GM20000 (cell line): Measurements from ENCODE around the gene AVPR2.

Experiments
- DNase-seq: peaks from one replicate; pipeline ENCODE4 v3.0.0; 2012; ENCODE audit warnings: low spot score
- TF ChIP-seq, protein P1 (sequence below): IDR thresholded peaks from 2 replicates; pipeline ENCODE4 v1.5.1; 2012; ENCODE audit warnings: mild to moderate bottlenecking, control low read depth; ENCODE audit errors: extremely low read depth, missing control alignments

AVPR2 gene

DNA sequence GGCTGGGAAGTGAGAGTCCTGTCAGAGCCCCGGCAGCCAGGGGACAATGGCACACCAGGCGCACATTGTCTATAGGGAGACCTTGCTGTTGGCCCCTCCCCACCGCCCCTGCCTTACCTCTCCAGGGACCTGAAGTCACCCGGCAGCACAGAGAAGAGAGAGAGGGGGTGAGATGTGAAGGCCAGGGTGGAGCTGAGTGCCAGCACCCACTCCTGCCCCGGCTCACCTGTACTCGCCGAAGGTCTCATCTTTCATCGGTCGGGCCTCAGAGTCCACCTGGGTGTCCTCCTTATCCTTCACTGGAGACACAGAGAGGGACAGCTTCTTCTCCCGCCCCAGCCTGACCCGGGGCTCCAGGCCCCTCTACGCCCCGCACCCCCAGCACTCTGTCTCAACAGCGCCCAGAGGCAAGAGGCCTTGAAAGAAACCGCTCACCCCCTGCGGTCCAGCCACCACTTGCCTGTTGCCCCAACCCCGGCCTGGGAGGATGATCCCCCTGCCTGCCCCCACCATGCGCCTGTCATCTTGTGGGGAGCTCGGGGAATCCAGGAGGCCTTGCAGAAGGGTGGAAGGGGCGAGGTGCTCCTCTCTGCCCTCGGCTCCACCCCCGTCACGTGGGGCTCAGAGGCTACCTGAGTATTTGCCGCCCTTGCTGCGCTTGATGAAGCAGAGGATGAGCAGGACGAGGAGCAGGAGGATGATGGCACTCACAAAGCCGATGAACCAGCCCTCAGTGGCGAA, 41.1 kb upstream of the AVPR2 start:
- TF ChIP-seq, protein P1, sequence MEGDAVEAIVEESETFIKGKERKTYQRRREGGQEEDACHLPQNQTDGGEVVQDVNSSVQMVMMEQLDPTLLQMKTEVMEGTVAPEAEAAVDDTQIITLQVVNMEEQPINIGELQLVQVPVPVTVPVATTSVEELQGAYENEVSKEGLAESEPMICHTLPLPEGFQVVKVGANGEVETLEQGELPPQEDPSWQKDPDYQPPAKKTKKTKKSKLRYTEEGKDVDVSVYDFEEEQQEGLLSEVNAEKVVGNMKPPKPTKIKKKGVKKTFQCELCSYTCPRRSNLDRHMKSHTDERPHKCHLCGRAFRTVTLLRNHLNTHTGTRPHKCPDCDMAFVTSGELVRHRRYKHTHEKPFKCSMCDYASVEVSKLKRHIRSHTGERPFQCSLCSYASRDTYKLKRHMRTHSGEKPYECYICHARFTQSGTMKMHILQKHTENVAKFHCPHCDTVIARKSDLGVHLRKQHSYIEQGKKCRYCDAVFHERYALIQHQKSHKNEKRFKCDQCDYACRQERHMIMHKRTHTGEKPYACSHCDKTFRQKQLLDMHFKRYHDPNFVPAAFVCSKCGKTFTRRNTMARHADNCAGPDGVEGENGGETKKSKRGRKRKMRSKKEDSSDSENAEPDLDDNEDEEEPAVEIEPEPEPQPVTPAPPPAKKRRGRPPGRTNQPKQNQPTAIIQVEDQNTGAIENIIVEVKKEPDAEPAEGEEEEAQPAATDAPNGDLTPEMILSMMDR: no peak
- no peak for DNase-seq

DNA sequence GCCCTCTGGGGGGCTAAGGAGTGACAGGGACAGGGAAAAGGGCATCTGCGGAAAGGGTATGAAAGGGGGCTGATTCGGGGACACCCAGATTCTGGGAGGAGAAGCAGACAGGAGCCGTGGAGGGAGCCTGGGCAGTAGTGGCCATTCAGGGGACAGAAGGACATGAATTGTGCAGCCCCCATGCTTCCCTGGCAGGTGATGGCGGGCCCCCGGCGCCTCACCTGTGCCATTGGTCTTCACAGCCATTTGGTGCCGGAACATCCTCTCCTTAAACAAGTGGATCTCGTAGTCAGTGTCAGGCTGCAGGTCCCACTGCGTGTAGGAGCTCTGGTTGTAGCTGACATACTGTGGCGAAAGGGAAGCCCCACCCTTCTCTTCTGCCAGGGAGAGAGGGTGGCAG, 40.4 kb upstream of the AVPR2 start:
- TF ChIP-seq, protein P1: no peak
- DNase-seq: no peak

DNA sequence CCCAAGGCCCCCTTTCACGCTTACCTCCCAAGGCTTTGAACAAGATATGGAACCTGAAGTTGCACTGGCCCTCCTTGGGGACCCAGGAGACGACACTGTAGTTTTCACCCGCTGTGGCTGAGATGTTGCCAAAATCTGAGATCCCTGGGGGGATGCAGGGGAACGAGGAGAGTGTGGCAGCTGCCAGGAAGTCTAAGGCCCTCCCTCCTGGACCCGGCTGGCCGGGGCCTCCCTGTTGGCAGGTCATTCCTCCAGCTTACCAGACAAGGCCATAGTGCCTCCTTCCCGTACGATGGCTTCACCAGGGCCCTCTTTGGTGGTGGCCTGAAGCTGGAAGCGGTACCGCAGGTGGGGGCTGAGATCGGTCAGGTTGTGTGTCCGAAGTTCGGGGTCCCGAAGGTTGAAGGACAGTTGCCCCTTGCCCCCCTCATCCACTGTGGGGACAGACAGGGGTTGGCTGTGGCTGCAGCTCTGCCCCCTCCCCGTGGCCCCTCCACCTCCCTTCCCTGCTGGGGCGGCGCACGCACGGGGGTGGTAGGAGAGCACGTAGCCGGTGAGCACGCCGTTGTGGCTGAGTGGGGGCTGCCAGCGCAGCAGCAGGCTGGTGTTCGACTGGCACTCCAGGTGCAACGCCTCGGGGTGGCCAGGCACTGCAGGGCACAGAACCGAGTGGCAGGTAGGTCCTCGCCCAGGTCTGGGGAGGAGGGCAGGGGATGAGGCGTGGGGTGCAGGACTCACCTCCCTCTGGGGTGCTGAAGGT, 39.7 kb upstream of the AVPR2 start:
- TF ChIP-seq, protein P1: no peak
- DNase-seq: no peak

DNA sequence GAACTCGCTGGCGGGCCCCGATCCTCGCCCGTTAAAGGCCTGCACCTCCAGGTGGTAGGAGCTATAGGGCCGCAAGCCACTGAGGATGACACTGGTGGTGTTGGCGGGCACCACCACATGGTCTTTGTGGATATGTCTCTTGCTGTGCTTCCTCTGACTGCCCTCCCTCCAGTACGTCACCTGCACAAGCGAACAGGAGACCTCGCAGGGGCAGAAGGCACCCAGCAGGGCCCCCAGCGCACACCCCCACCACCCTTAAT, 39.2 kb upstream of the AVPR2 start:
- no peak for DNase-seq
- TF ChIP-seq, protein P1: no peak

DNA sequence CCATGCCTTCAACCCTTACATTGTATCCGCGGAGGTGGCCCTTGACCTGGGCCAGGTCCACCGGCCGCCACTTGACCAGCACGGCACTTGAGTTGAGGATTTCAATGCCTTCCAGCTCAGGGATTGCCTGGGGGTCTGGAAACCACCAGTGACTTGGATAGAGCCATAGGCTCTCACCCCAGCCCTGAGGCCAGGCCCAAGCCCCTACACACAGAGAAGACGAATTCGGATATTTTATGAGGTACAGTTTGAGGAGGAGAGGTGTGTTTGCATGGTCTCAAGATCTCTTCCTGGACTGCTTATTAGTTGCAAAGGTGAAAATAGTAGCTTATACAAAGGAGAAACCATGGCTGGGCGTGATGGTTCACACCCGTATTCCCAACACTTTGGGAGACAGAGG, 38.8 kb upstream of the AVPR2 start:
- TF ChIP-seq, protein P1: no peak
- no peak for DNase-seq

DNA sequence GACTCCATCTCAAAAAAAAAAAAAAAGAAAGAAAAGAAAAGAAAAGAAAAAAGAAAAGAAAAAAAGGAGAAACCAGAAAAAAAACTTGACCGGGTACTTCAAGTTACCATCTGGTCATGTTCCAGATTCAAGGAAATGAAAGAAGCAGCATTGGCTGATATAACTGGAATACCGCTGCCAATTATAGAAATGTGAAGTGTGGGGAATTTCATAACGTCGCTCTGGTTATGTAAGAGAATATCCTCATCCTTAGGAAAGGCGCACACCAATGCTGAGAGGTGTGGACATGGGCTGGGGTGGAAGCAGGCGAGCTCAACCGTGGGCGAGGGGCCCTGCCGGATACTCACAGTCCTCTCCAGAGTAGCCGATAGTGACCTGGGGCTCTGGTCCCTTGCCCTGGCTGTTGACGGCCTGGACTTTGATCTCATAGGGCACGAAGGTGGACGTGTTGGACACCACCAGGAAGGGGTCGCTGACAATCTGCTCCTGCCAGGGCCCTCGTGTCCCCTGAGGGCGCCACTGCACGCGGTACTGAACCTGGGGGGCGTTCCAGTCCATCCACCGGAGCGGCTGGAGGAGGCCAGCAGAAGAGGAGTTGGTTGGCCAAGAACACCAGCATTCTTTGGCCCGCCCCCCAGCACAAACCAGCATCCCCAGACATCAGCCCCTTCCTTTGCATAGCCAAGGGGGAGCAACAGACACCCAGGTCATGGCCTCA, 38.0 kb upstream of the AVPR2 start:
- no peak for DNase-seq
- TF ChIP-seq, protein P1: no peak

DNA sequence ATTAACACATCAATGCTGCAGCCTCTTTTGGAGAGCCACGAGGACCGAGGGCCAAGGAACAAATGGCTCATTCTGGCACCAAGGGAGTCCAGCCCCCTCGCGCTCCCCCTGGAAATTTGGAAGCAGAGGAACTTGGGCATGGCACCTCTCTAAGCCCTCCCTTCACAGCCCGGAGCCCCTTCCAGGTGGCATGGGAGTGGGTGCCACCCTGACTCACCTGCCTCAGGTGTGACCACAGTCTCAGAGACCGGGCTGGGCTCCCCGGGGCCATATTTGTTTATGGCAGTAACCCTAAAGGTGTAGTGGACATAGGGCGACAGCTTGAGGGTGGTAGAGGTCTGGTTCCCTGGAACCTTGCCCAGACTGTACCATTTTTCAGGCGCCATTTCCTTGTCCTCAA, 37.3 kb upstream of the AVPR2 start:
- no peak for DNase-seq
- TF ChIP-seq, protein P1: no peak
